H1 (cell line): ENCODE results near the gene ARHGEF40. TPM values are rescaled to one million over a fixed set of nuclear protein-coding genes. Genes with fewer than 3 reads are reported as not detected.

Experiments used
- CTBP2 ChIP-seq: IDR thresholded peaks from 2 replicates; pipeline ENCODE4 v1.7.0; 2011; ENCODE audit warnings: borderline replicate concordance, mild to moderate bottlenecking, moderate library complexity, mixed read lengths, low read length; ENCODE audit not compliant: insufficient read depth, insufficient read length
- ZNF274 ChIP-seq: IDR thresholded peaks from 2 replicates; pipeline ENCODE4 v1.7.0; 2012; ENCODE audit warnings: low read length, borderline replicate concordance; ENCODE audit errors: extremely low read depth
- polyA plus RNA-seq, 7 experiments: library from polyadenylated mRNA; depleted of rRNA in 3 of 7; stranded (reverse) in 5 of 7; unstranded in 2 of 7; fragments of >200 nt in 5 of 7; fragments of 200-250 nt in 2 of 7; gene quantifications; 1 replicate in 5 of 7; 2 replicates in 1 of 7; 4 replicates in 1 of 7; pipeline versions ENCODE4 v1.2.1 to v1.2.3, GENCODE V29; 2011 to 2013; ENCODE audit warnings: missing spikeins in 2 of 7, mixed read lengths in 2 of 7
- total RNA-seq: library from RNA; stranded (reverse); fragmentation: NEBNext Ultra II Directional; extraction: Animal tissue kit (Norgen Biotek cat#: 25700); gene quantifications from 2 replicates; pipeline ENCODE4 v1.2.1, GENCODE V29; 2021
- TF ChIP-seq, protein P1 (sequence below): IDR thresholded peaks from 2 replicates; pipeline ENCODE4 v1.6.1; 2012; ENCODE audit warnings: inconsistent platforms

ARHGEF40 gene
- total and polyA plus RNA-seq, 2 of the 8 experiments (the other 6 are each of a cell fraction or from before 2014, with no cell fraction given), result 53.1 to 101 TPM

DNA sequence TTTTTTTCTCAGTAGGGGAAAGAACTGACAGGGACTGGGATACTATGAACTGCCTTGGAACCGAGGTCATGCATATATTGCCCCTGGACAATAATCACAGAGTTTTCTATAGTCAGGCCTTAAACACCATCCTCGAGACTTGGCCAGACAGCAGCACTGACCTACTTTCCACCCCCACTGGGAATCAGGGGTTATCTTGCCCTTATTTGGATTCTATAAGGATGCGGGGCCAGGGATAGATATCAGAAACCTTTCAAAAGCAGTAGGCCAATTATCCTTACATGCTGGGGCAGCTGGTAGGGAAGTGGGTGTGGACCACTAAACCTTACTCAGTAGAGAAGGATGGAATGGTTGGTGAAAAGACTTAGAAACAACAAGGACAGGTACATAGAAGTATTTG is 26.3 kb downstream of the ARHGEF40 start (continued):
- TF ChIP-seq, protein P1, sequence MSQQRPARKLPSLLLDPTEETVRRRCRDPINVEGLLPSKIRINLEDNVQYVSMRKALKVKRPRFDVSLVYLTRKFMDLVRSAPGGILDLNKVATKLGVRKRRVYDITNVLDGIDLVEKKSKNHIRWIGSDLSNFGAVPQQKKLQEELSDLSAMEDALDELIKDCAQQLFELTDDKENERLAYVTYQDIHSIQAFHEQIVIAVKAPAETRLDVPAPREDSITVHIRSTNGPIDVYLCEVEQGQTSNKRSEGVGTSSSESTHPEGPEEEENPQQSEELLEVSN, result no peak
- TF ChIP-seq CTBP2 (no peak), ZNF274 (no peak)
